DOHH2 (cell line): ENCODE measurements around the gene WDR35.

Experiments
- H3F3A ChIP-seq: fragments of 200-600 bp; sonication (generic), shearing (Covaris generic); 2 replicates; pipeline ENCODE4 v1.6.0; 2016; ENCODE audit warnings: antibody characterized with exemption, mild to moderate bottlenecking; ENCODE audit not compliant: control insufficient read depth, insufficient read depth
- H3K27ac ChIP-seq: fragments of 200-600 bp; sonication (generic); 2 replicates; pipeline ENCODE4 v1.5.1; 2014; ENCODE audit warnings: low read depth, mild to moderate bottlenecking, low read length, moderate library complexity
- H3K27me3 ChIP-seq: fragments of 200-600 bp; sonication (generic); 2 replicates; pipeline ENCODE4 v1.6.1; 2014; ENCODE audit warnings: mild to moderate bottlenecking, low read length, mixed read lengths; ENCODE audit not compliant: control insufficient read depth
- H3K36me3 ChIP-seq: fragments of 200-600 bp; sonication (generic); 2 replicates; pipeline ENCODE4 v1.6.1; 2014; ENCODE audit warnings: mild to moderate bottlenecking, low read length, moderate library complexity, mixed read lengths; ENCODE audit not compliant: control insufficient read depth
- H3K4me1 ChIP-seq: fragments of 200-600 bp; sonication (generic); 2 replicates; pipeline ENCODE4 v1.6.1; 2014; ENCODE audit warnings: mild to moderate bottlenecking, low read length, mixed read lengths; ENCODE audit not compliant: control insufficient read depth
- H3K4me2 ChIP-seq: fragments of 200-600 bp; sonication (generic); 2 replicates; pipeline ENCODE4 v1.6.0; 2014; ENCODE audit warnings: mild to moderate bottlenecking, low read length, moderate library complexity
- H3K4me3 ChIP-seq: fragments of 200-600 bp; sonication (generic); 2 replicates; pipeline ENCODE4 v1.5.1; 2014; ENCODE audit warnings: mild to moderate bottlenecking, low read length, mixed read lengths
- H3K79me2 ChIP-seq: fragments of 200-600 bp; sonication (generic); 2 replicates; pipeline ENCODE4 v1.6.1; 2014; ENCODE audit warnings: mild to moderate bottlenecking, low read length, mixed read lengths; ENCODE audit not compliant: control insufficient read depth
- H3K9me2 ChIP-seq: fragments of 200-600 bp; sonication (generic); replicated peaks from 2 replicates; pipeline ENCODE4 v1.6.1; 2014; ENCODE audit warnings: mild to moderate bottlenecking, low read length, mixed read lengths; ENCODE audit not compliant: control insufficient read depth
- H3K9me3 ChIP-seq: fragments of 200-600 bp; sonication (generic); 2 replicates; pipeline ENCODE4 v1.6.1; 2014; ENCODE audit warnings: antibody characterized with exemption, low read length, mixed read lengths; ENCODE audit not compliant: control insufficient read depth, insufficient read depth
- H4K20me1 ChIP-seq: fragments of 200-600 bp; sonication (generic); 2 replicates; pipeline ENCODE4 v1.6.0; 2014; ENCODE audit warnings: low read depth, mild to moderate bottlenecking, antibody characterized with exemption, low read length, moderate library complexity; ENCODE audit not compliant: control insufficient read depth, insufficient read depth
- EZH2phosphoT487 ChIP-seq: fragments of 200-600 bp; sonication (generic); IDR thresholded peaks from 2 replicates; pipeline ENCODE4 v1.6.1; 2017; ENCODE audit warnings: borderline replicate concordance, mild to moderate bottlenecking, antibody characterized with exemption, low read length, moderate library complexity, mixed read lengths
- TF ChIP-seq, protein P1 (sequence below): fragments of 200-600 bp; sonication (generic); IDR thresholded peaks from one replicate; pipeline ENCODE4 v1.5.1; 2014; ENCODE audit warnings: antibody characterized with exemption, mild to moderate bottlenecking, low read depth, low read length; ENCODE audit not compliant: poor library complexity, severe bottlenecking

Gene WDR35

GRCh38 chr2:19916385-19916950 is 73.4 kb downstream of the WDR35 start:
- Histone ChIP-seq H3K36me3 (no peaks in the 10 kb centered on the region), H3K27ac (no peak overlapping the region), H4K20me1 (no peaks in the 10 kb centered on the region), H3K9me2 (no peaks in the 10 kb centered on the region), H3K4me2 (no peak overlapping the region), H3K79me2 (no peaks in the 10 kb centered on the region), H3K4me1 (no peaks in the 10 kb centered on the region), H3K4me3 (no peak overlapping the region), H3K9me3 (no peaks in the 10 kb centered on the region), H3K27me3 (no peaks in the 10 kb centered on the region), H3F3A (no peaks in the 10 kb centered on the region)
- TF ChIP-seq, protein P1, sequence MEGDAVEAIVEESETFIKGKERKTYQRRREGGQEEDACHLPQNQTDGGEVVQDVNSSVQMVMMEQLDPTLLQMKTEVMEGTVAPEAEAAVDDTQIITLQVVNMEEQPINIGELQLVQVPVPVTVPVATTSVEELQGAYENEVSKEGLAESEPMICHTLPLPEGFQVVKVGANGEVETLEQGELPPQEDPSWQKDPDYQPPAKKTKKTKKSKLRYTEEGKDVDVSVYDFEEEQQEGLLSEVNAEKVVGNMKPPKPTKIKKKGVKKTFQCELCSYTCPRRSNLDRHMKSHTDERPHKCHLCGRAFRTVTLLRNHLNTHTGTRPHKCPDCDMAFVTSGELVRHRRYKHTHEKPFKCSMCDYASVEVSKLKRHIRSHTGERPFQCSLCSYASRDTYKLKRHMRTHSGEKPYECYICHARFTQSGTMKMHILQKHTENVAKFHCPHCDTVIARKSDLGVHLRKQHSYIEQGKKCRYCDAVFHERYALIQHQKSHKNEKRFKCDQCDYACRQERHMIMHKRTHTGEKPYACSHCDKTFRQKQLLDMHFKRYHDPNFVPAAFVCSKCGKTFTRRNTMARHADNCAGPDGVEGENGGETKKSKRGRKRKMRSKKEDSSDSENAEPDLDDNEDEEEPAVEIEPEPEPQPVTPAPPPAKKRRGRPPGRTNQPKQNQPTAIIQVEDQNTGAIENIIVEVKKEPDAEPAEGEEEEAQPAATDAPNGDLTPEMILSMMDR: no peak

DNA sequence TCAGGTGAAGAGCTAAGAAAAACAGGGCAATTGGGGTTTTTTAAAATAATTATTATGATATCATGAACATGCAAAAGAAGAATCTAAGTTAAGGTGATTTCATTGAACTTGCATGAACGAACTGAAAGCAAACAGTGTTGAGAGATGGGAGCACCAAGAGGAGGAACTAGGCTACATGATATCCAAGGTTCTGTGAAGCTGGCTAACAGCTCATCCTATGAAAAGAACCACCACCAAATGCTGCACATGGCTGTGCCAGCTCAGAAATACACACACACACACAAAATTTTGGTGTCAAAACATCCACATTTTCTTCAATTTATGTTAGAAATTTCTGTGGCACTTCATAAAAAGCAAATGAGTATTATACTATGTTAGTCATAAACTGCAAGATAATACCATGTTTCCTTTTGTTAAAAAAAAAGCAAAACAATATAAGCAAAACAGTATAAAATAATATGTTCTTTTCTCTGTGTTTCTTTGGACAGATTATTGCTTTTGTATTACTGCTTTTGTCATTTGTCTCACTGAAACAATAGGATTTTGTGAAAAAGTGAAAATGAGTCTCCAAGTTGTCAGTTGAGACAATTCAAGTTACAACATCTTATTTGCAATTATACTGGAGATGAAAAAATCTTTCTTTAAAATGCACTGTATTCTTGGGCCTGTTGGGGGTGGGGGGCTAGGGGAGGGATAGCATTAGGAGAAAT is 75.5 kb downstream of the WDR35 start:
- H3K36me3 ChIP-seq: no peaks in the 10 kb centered on the region
- H3K79me2 ChIP-seq: no peaks in the 10 kb centered on the region
- no peak overlapping the region for H3K27ac ChIP-seq
- no peak overlapping the region for H3K4me2 ChIP-seq
- no peak overlapping the region for H3K4me3 ChIP-seq
- no peaks in the 10 kb centered on the region for H3K27me3 ChIP-seq
- H4K20me1 ChIP-seq: no peaks in the 10 kb centered on the region
- H3K9me2 ChIP-seq: no peaks in the 10 kb centered on the region
- TF ChIP-seq, protein P1: no peak
- no peak for TF ChIP-seq EZH2phosphoT487
- H3K9me3 ChIP-seq: no peaks in the 10 kb centered on the region
- no peaks in the 10 kb centered on the region for H3F3A ChIP-seq
- no peaks in the 10 kb centered on the region for H3K4me1 ChIP-seq

DNA sequence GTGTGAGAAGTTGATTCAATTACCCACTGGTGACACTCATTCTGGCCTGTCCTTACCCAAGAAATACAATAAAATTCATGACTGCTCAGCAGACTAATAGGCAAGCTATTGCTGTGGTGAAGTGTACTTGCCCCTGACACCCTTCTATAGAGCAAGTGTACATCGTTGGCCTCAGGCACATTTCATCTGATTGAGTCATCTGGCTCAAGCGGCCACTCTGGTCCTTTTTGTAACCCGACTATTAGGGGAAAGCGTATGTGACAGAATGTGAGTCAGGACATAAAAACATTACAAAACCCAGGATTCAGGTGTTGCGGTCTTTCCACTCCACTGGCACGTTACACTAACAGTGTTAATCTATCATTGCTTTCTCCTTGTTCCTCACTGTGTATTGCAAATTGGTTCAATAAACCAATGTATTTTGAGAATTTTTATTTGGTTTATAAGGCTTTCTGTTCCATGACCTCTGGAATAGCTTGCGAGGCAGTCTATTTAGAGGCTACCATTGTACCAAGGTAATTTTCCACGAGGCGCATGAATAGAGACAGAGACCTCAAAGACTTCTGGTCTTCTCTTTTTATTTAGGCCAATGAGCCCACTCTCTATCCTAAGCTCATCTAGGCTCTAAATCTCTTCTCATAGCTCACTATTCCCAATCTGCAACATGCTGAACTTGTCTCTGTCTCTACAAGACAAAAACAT is 77.9 kb downstream of the WDR35 start:
- Histone ChIP-seq H4K20me1 (no peaks in the 10 kb centered on the region), H3K27me3 (no peaks in the 10 kb centered on the region), H3K27ac (no peak overlapping the region), H3K4me3 (no peak overlapping the region), H3K9me2 (no peaks in the 10 kb centered on the region), H3K4me2 (no peak overlapping the region), H3F3A (no peaks in the 10 kb centered on the region), H3K4me1 (no peaks in the 10 kb centered on the region), H3K9me3 (no peaks in the 10 kb centered on the region), H3K36me3 (no peaks in the 10 kb centered on the region), H3K79me2 (no peaks in the 10 kb centered on the region)
- TF ChIP-seq EZH2phosphoT487: no peak
- TF ChIP-seq, protein P1: no peak
